Cardiac fibroblast (primary cell): Measurements from ENCODE around the gene RFPL1.

Experiments used
- DNase-seq, 2 donors: peaks; one replicate each; pipeline versions ENCODE4 v3.0.0 to v3.0.0-alpha.2; 2010; ENCODE audit warnings: low read depth in 2 of 2
- H3K4me3 ChIP-seq, 2 donors: replicated peaks in 1 of 2; 1 replicate in 1 of 2; 2 replicates in 1 of 2; pipeline ENCODE4 v1.5.1; 2011; ENCODE audit warnings: low read depth in 2 of 2, low read length in 2 of 2, mild to moderate bottlenecking in 2 of 2, moderate library complexity in 1 of 2
- CTCF ChIP-seq: IDR thresholded peaks from one replicate; pipeline ENCODE4 v1.5.1; 2011; ENCODE audit warnings: low read depth, mild to moderate bottlenecking, low read length, inconsistent platforms

Gene RFPL1

GRCh38 chr22:29477723-29478318 lies 39.4 kb downstream of the RFPL1 start:
- no peak overlapping the region for H3K4me3 ChIP-seq
- no peak for DNase-seq
- TF ChIP-seq CTCF, result no peak

- H3K4me3 ChIP-seq, result no peak overlapping the region
- peak in 1 of 2 donors; percentile 13 for DNase-seq
- TF ChIP-seq CTCF, result no peak
These were observed 40.2 kb downstream of the RFPL1 start for GRCh38 chr22:29478326-29479276.

- no peak for TF ChIP-seq CTCF
- H3K4me3 ChIP-seq, result peak within 1 kb of the TSS in 1 of 2 donors; percentile 11
- no peak for DNase-seq
These were observed 41.3 kb downstream of the RFPL1 start, which contains the start of gene NEFH for GRCh38 chr22:29479417-29480261. Gene NEFH, plus strand, starts transcription at chr22:29480218. Its CDS starts 45 bp downstream, at chr22:29480263.

- no peak for DNase-seq
- TF ChIP-seq CTCF, result no peak
- H3K4me3 ChIP-seq, result no peak overlapping the region
These were observed 41.8 kb downstream of the RFPL1 start for GRCh38 chr22:29480262-29480511.

GRCh38 chr22:29480512-29481264 lies 42.3 kb downstream of the RFPL1 start:
- H3K4me3 ChIP-seq, result peak overlapping the region in 1 of 2 donors; percentile 11
- TF ChIP-seq CTCF, result no peak
- DNase-seq, result peak; percentile 12 to 71
